Naive B cell (primary cell): Measurements from ENCODE around the gene CLEC16A. TPM values are rescaled to one million over a fixed set of nuclear protein-coding genes. Genes with fewer than 3 reads are reported as not detected.

Experiments used
- ATAC-seq, 2 donors: fragments of 150-1000 bp; cut with Tn5 transposase; 2 replicates each; pipeline ENCODE4 v1.10.0; 2021; ENCODE audit warnings: low read depth in 2 of 2, mild to moderate bottlenecking in 2 of 2, moderate library complexity in 2 of 2
- DNase-seq: peaks from one replicate; pipeline ENCODE4 v3.0.0; 2022
- H3K27ac Mint-ChIP-seq, 6 donors: one replicate each; pipeline ENCODE4 v1.8.0; 2020 to 2022; ENCODE audit warnings: mild to moderate bottlenecking in 6 of 6, mixed read lengths in 6 of 6, moderate library complexity in 5 of 6, inconsistent platforms in 2 of 6
- H3K27me3 Mint-ChIP-seq, 3 donors: one replicate each; pipeline ENCODE4 v1.8.0; 2021 to 2022; ENCODE audit warnings: mixed read lengths in 3 of 3, mild to moderate bottlenecking in 1 of 3
- H3K36me3 Mint-ChIP-seq, 2 donors: one replicate each; pipeline ENCODE4 v1.8.0; 2020 to 2022; ENCODE audit warnings: mixed read lengths in 2 of 2, inconsistent platforms in 1 of 2, mild to moderate bottlenecking in 1 of 2
- H3K4me1 Mint-ChIP-seq, 3 donors: one replicate each; pipeline ENCODE4 v1.8.0; 2020 to 2022; ENCODE audit warnings: mixed read lengths in 3 of 3, inconsistent platforms in 1 of 3, mild to moderate bottlenecking in 1 of 3, moderate library complexity in 1 of 3
- H3K4me3 Mint-ChIP-seq, 8 donors: one replicate each; pipeline ENCODE4 v1.8.0; 2020 to 2022; ENCODE audit warnings: mild to moderate bottlenecking in 8 of 8, mixed read lengths in 8 of 8, moderate library complexity in 8 of 8, inconsistent platforms in 2 of 8
- H3K9me3 Mint-ChIP-seq, 7 donors: one replicate each; pipeline ENCODE4 v1.8.0; 2020 to 2022; ENCODE audit warnings: mixed read lengths in 7 of 7, mild to moderate bottlenecking in 5 of 7, inconsistent platforms in 2 of 7, moderate library complexity in 1 of 7
- polyA plus RNA-seq, 6 donors: library from polyadenylated mRNA; unstranded; fragments of 300-500 nt; fragmentation: Illumina TruSeq; gene quantifications; one replicate each; pipeline ENCODE4 v1.2.3, GENCODE V29; 2021; ENCODE audit warnings: low read depth in 6 of 6

The CLEC16A gene
- polyA plus RNA-seq, 6 donors from 2014 or later = 11.8 to 34.9 (median 18.7) TPM

DNA sequence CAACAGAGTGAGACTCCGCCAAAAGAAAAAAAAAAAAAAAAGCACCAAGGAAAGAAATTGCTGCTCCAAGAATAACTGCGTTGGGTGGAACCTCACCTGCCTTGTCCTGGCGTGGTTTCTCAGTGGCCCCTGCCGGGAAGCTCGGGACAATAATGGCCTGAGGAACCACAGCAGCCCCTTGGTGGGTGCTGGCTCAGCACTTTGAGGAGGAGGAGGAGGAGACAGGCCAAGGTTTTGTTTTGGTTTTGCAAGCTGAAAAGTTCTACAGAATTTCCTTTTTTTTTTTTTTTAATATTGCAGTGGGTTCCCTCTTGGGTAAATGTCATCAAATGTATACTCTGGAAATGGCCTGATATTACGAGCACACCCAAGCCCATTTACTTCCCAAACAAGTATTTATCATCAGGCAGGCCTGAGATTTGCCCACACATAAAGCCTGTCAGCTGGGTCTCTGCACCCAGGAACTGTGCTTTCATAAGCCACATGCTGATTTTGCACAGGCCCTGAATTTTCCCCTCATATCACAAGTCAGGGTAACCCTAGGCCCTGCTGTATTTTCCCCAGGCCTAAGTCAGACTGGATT lies 233.3 kb downstream of the CLEC16A start:
- Mint-ChIP-seq H3K36me3 (peaks cover 34 to 38% of the 10 kb centered on the region in 2 donors), H3K9me3 (no peaks in the 10 kb centered on the region), H3K27me3 (no peaks in the 10 kb centered on the region), H3K27ac (peak overlapping the region in 1 of 6 donors; percentile 44), H3K4me1 (peaks cover 10 to 16% (median 16%) of the 10 kb centered on the region in 3 donors), H3K4me3 (no peak overlapping the region)
- ATAC-seq (no peak), DNase-seq (no peak)

DNA sequence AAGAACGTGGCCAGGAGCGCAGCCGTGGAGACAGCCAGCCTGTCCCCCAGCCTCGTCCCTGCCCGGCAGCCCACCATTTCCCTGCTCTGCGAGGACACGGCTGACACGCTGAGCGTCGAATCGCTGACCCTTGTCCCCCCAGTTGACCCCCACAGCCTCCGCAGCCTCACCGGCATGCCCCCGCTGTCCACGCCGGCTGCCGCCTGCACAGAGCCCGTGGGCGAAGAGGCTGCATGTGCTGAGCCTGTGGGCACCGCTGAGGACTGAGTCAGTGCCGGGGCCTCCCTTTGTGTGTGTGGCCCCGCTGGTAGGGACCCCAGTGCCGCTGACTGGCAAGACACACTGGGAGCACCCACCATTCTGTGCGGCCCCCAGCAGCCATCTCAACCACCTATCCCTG lies 234.1 kb downstream of the CLEC16A start:
- no peak for ATAC-seq
- peak overlapping the region in 1 of 6 donors; percentile 38 for H3K27ac Mint-ChIP-seq
- H3K4me1 Mint-ChIP-seq = peaks cover 10 to 16% (median 16%) of the 10 kb centered on the region in 3 donors
- no peaks in the 10 kb centered on the region for H3K9me3 Mint-ChIP-seq
- H3K36me3 Mint-ChIP-seq = peaks cover 34 to 38% of the 10 kb centered on the region in 2 donors
- no peak for DNase-seq
- no peaks in the 10 kb centered on the region for H3K27me3 Mint-ChIP-seq
- H3K4me3 Mint-ChIP-seq = no peak overlapping the region

DNA sequence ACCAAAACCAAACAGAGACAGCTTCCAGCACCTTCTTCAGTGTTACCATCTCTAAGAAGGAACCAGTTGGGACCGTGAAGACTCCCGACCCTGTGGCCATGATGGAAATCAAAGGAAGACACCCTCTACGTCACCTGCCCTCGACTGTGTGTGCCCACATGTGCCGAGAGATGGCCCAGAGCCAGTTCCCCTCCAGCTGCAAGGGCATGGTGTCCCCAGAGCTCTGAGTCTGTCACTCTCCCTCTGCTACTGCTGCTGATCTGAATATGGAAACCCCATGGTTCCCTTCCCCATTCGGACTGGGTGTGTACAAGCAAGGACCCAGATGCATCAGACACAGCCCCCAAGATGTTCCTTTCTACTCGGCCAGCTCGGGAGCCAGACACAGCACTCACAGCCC lies 235.2 kb downstream of the CLEC16A start:
- no peak overlapping the region for H3K27ac Mint-ChIP-seq

DNA sequence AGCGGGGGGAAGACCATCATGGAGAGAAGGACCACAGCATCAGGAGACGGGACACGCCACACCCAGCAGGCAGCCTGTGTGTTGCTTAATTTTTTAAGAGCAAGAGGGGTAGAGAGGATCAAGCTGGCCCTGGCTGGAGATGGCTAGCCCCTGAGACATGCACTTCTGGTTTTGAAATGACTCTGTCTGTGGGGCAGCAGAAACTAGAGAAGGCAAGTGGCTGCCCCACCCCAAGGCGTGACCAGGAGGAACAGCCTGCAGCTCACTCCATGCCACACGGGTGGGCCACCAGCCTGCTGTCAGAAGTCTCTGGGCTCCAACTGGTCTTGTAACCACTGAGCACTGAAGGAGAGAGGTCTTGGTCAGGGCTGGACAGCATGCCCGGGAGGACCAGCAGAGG lies 236.1 kb downstream of the CLEC16A start:
- peaks cover 0 to 7% (median 7%) of the 10 kb centered on the region in 3 donors for H3K4me1 Mint-ChIP-seq
- H3K27me3 Mint-ChIP-seq = no peaks in the 10 kb centered on the region
- no peak for ATAC-seq
- no peak for DNase-seq
- H3K27ac Mint-ChIP-seq = peak overlapping the region in 1 of 6 donors; percentile 86
- peaks cover 18 to 20% of the 10 kb centered on the region in 2 donors for H3K36me3 Mint-ChIP-seq
- no peaks in the 10 kb centered on the region for H3K9me3 Mint-ChIP-seq
- H3K4me3 Mint-ChIP-seq = peak overlapping the region in 1 of 8 donors; percentile 52

More for the DNA sequence above, 235.2 kb downstream of the CLEC16A start:
- Mint-ChIP-seq H3K4me3 (no peak overlapping the region), H3K36me3 (peaks cover 26 to 27% of the 10 kb centered on the region in 2 donors), H3K9me3 (no peaks in the 10 kb centered on the region), H3K27me3 (no peaks in the 10 kb centered on the region), H3K4me1 (peaks cover 9 to 16% (median 15%) of the 10 kb centered on the region in 3 donors)
- no peak for ATAC-seq
- DNase-seq = no peak

DNA sequence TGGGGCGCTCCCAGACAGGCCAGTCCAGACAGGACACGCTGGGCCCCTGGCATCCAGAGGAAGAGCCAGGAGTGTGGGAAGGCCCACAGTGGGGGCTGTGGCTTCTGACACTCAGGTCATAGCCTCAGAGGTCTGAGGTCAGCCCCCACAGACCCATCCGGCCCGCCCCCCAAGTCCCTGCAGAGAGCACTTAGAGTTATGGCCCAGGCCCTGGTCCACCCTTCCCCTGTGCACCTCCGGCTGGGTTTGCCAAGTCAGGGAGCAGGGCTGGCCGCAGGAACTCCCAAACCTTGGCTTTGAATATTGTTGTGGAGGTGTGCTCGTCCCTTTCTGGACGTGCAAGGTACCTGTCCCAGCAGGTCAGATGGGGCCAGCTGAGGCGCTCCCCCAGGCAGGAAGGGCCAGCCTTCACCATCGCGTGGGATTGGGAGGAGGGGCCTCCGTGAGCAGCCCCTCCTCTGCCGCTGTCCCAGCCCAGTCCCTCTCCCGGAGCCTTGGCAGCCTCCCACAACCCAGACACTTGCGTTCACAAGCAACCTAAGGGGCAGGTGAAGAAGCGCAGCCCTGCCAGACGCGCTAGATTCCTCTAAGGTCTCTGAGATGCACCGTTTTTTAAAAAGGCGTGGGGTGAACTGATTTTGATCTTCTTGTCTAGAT lies 237.0 kb downstream of the CLEC16A start:
- no peaks in the 10 kb centered on the region for H3K27me3 Mint-ChIP-seq
- ATAC-seq (no peak), DNase-seq (no peak)
- peaks cover 18 to 19% of the 10 kb centered on the region in 2 donors for H3K36me3 Mint-ChIP-seq
- H3K9me3 Mint-ChIP-seq = no peaks in the 10 kb centered on the region
- peak overlapping the region in 3 of 6 donors; percentile 33 to 64 (median 39) for H3K27ac Mint-ChIP-seq
- H3K4me3 Mint-ChIP-seq = no peak overlapping the region
- H3K4me1 Mint-ChIP-seq = peaks cover 0 to 7% (median 7%) of the 10 kb centered on the region in 3 donors

DNA sequence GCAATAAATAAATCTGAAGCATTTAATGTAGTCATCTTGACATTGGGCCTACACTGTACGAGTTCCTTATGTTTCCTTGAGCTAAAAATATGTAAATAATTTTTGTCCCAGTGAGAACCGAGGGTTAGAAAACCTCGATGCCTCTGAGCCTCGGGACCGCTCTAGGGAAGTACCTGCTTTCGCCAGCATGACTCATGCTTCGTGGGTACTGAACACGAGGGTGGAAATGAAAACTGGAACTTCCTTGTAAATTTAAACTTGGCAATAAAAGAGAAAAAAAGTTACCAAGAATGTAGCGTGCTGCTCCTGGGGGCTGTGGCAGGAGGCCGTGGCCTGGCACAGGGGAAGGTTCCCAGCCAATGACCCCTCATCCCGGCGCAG lies 237.5 kb downstream of the CLEC16A start:
- Mint-ChIP-seq H3K36me3 (peaks cover 14 to 18% of the 10 kb centered on the region in 2 donors), H3K27ac (peak overlapping the region in 3 of 6 donors; percentile 33 to 64 (median 39)), H3K27me3 (no peaks in the 10 kb centered on the region), H3K9me3 (no peaks in the 10 kb centered on the region), H3K4me3 (no peak overlapping the region), H3K4me1 (peaks cover 0 to 7% (median 7%) of the 10 kb centered on the region in 3 donors)
- DNase-seq (no peak), ATAC-seq (peak; percentile 51 to 64)

DNA sequence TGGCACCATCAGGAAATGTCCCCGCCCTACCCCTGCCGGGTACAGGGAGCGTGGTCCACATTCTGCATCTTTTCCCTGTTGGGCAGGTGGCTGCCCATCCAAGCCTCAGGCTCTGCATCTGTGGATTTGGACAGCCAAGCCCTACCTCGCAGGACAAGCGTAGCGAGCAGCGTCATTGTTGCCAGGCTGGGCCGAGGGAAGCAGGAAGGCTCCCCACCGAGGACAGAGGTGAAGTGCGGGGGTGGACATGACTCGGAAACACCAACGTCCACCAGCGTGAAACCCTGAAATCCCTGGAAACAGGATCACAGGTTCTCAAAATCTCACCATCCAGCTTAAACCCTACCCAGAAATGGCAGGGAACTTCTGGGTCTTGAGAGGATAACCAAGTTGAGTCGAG lies 238.0 kb downstream of the CLEC16A start:
- ATAC-seq = no peak
- H3K36me3 Mint-ChIP-seq = peaks cover 12 to 18% of the 10 kb centered on the region in 2 donors
- no peak for DNase-seq
- H3K27ac Mint-ChIP-seq = peak overlapping the region in 2 of 6 donors; percentile 11 to 75
- H3K27me3 Mint-ChIP-seq = no peaks in the 10 kb centered on the region
- H3K4me3 Mint-ChIP-seq = no peak overlapping the region
- H3K9me3 Mint-ChIP-seq = no peaks in the 10 kb centered on the region
- peaks cover 0 to 7% (median 7%) of the 10 kb centered on the region in 3 donors for H3K4me1 Mint-ChIP-seq

DNA sequence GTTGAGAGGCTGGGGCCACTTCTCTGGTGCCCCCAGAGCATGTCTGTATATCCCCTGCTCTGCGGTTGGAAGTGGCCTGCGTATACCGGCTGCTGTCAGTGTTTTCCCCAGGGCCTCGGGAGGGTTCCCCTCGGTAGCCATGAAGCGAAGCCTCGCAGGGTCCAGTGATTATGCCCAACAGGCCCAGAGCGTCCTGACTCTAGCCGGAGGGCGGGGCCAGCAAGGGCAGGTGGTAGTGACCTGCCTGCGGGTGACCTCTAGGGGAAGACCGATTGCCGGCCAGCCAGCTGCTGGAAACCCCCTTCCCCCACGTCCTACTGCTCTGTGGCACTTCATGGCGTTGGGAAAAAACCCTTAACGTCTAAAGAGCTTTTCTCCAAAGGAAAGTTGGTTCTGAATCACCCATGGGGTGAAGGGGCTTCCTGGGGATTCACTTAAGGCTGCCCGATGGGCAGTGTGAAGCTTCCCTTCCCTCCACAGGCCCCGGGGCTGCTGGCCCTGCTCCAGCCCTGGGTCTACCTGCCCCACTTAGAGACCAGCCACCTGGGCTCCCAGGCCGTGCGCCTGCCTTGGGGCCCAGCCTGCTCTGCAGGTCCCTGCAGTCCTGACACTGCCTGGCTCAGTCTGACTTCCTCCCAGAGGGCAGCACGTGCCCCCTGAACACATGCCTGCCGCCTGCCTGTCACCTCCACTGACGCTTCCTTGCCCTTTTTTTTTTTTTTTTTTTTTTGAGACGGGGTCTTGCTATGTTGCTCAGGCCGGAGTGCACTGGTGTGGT lies 238.9 kb downstream of the CLEC16A start:
- Mint-ChIP-seq H3K27ac (peak overlapping the region in 3 of 6 donors; percentile 24 to 75 (median 26)), H3K9me3 (no peaks in the 10 kb centered on the region), H3K4me3 (peak overlapping the region in 1 of 8 donors; percentile 30), H3K4me1 (peaks cover 0 to 7% (median 7%) of the 10 kb centered on the region in 3 donors), H3K36me3 (peaks cover 12 to 18% of the 10 kb centered on the region in 2 donors), H3K27me3 (no peaks in the 10 kb centered on the region)
- DNase-seq (peak; percentile 6), ATAC-seq (peak; percentile 67 to 76)

DNA sequence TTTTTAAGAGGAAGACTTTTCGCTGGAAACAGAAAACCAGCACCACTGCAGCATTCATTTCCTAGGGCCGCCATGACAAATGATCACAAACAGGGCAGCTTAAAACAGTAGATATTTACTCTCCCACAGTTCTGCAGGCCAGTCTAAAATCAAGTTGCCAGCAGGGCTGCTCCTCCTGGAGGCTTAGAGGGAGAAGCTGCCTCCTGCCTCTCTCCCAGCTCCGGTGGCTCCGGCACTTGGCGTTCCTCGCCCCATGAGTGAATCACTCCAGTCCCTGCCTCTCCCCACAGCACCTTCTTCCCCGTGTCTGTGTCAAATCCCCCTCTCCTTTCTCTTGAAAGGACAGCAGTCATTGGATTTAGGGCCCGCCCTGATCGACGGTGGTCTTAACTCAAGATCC lies 239.6 kb downstream of the CLEC16A start:
- ATAC-seq (no peak), DNase-seq (no peak)
- Mint-ChIP-seq H3K27me3 (no peaks in the 10 kb centered on the region), H3K4me1 (peaks cover 0 to 7% (median 7%) of the 10 kb centered on the region in 3 donors), H3K4me3 (no peak overlapping the region), H3K9me3 (no peaks in the 10 kb centered on the region), H3K27ac (peak overlapping the region in 5 of 6 donors; percentile 53 to 75 (median 67)), H3K36me3 (peaks cover 12 to 14% of the 10 kb centered on the region in 2 donors)

DNA sequence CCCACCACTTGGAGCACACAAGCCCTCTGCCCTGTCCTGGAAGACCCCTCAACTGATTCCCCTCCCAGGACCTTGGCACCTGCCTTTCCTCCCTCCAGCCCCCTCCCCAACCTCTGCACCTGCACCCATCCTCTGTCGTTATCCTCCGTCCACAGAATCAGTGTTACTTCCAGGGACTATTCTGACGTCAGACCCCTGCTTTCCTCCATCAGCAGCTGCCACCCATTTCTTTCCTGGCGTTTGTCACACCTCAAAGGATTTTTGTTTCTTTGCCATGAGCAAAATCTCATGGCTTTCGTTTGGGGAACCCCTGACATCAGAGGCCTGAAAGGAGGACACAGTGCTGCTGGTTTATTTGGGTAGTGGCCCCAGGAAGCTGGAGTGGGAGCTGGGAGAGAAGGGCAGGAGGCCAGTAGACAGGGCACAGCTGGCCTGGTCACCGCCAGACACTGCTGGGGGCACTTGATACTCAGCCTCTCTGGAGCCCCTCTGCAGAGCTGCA lies 243.2 kb downstream of the CLEC16A start:
- no peak overlapping the region for H3K27ac Mint-ChIP-seq
- H3K4me1 Mint-ChIP-seq = no peaks in the 10 kb centered on the region
- no peak for ATAC-seq

DNA sequence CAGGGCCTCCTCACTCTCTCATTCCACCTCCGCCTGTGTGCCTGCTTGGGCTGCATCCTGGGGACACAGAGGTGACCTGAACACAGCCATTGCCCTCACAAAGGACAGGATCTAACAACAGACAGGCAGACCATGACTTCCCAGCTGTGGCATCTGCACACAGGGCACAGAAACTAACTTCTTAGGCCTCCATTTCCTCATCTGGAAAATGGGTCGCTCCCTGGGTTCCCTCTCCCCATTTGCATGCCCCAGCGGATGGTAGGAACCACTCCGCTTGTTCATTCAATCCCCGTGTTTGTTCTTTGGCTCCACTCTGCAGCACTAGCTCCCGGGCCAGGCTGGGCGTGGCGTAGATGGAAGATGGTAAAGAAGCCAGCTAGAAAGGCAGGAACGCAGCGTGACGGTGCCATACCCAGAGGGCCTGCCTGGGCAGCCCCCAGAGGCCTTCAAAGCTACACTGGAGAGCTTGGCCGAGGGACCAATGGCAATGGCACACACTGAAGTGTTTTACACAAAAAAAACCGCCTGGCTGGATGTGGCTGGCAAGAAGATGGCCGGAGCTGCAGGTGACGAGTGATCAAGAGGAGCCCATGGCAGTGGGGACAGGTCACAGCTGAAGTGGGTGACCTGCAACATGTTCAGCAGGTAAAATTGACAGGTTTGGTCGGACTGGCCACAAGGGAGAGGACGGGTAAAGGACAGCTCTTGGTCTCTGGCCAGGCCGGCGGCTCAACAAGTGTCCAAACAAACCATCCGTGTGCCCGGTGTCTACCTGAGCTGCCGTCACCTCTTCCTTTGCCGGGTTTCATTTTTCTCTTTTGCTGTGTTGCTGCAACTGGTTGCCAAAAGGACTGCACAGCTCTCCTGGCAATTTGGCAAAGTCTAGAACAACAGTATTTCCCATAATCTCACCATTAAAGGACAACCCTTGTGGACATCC lies 244.7 kb downstream of the CLEC16A start:
- no peaks in the 10 kb centered on the region for H3K36me3 Mint-ChIP-seq
- peaks cover 0 to 4% (median 0%) of the 10 kb centered on the region in 3 donors for H3K27me3 Mint-ChIP-seq
- no peak overlapping the region for H3K4me3 Mint-ChIP-seq
- peak overlapping the region in 2 of 6 donors; percentile 54 to 72 for H3K27ac Mint-ChIP-seq
- ATAC-seq = no peak
- no peaks in the 10 kb centered on the region for H3K9me3 Mint-ChIP-seq
- peaks cover 0 to 8% (median 4%) of the 10 kb centered on the region in 3 donors for H3K4me1 Mint-ChIP-seq
- no peak for DNase-seq

More for the DNA sequence above, 243.2 kb downstream of the CLEC16A start:
- Mint-ChIP-seq H3K27me3 (no peaks in the 10 kb centered on the region), H3K4me3 (no peak overlapping the region), H3K9me3 (no peaks in the 10 kb centered on the region), H3K36me3 (no peaks in the 10 kb centered on the region)
- no peak for DNase-seq
